Neural crest cell (in vitro differentiated cells): ENCODE measurements around the gene PEX16. TPM values are rescaled to one million over a fixed set of nuclear protein-coding genes. Genes with fewer than 3 reads are reported as not detected.

Experiments used
- DNase-seq: peaks from one replicate; pipeline ENCODE4 v3.0.0; 2021; ENCODE audit warnings: low read depth, mixed read lengths, low spot score
- H3K27ac Mint-ChIP-seq: one replicate; pipeline ENCODE4 v1.8.0; 2021; ENCODE audit warnings: mild to moderate bottlenecking, mixed read lengths; ENCODE audit not compliant: unreplicated experiment
- H3K27me3 Mint-ChIP-seq: 2 replicates; pipeline ENCODE4 v1.8.0; 2021; ENCODE audit warnings: low read depth, mild to moderate bottlenecking, mixed read lengths
- H3K36me3 Mint-ChIP-seq: 2 replicates; pipeline ENCODE4 v1.8.0; 2021; ENCODE audit warnings: low read depth, mild to moderate bottlenecking, mixed read lengths
- H3K4me1 Mint-ChIP-seq: 2 replicates; pipeline ENCODE4 v1.8.0; 2021; ENCODE audit warnings: mixed read lengths
- H3K4me3 Mint-ChIP-seq: one replicate; pipeline ENCODE4 v1.8.0; 2021; ENCODE audit warnings: mild to moderate bottlenecking, mixed read lengths
- H3K9me3 Mint-ChIP-seq: 2 replicates; pipeline ENCODE4 v1.8.0; 2021; ENCODE audit warnings: mixed read lengths
- CTCF ChIP-seq: fragments of 200-600 bp; sonication (generic); conservative IDR thresholded peaks from 2 replicates; pipeline ENCODE4 v1.5.0; 2021; ENCODE audit warnings: antibody characterized with exemption, mild to moderate bottlenecking
- total RNA-seq: library from RNA; stranded (reverse); gene quantifications from 2 replicates; pipeline ENCODE4 v1.2.1, GENCODE V29; 2021

PEX16 gene
- total RNA-seq, 1 donor from 2014 or later, result 29.6 TPM

- Mint-ChIP-seq H3K4me3 (no peak overlapping the region), H3K36me3 (peaks cover 6% of the 10 kb centered on the region), H3K4me1 (no peaks in the 10 kb centered on the region), H3K9me3 (no peaks in the 10 kb centered on the region), H3K27ac (no peak overlapping the region), H3K27me3 (no peaks in the 10 kb centered on the region)
- TF ChIP-seq CTCF, result no peak
- no peak for DNase-seq
Measured at GRCh38 chr11:45941285-45941684, 23.6 kb upstream of the PEX16 start.

- H3K27me3 Mint-ChIP-seq, result no peaks in the 10 kb centered on the region
- no peaks in the 10 kb centered on the region for H3K36me3 Mint-ChIP-seq
- H3K27ac Mint-ChIP-seq, result no peak overlapping the region
- H3K9me3 Mint-ChIP-seq, result no peaks in the 10 kb centered on the region
- H3K4me3 Mint-ChIP-seq, result no peak overlapping the region
- H3K4me1 Mint-ChIP-seq, result no peaks in the 10 kb centered on the region
- TF ChIP-seq CTCF, result no peak
- DNase-seq, result no peak
Measured at GRCh38 chr11:45939836-45940235, 22.2 kb upstream of the PEX16 start.

GRCh38 chr11:45937916-45938315, 20.2 kb upstream of the PEX16 start:
- no peaks in the 10 kb centered on the region for H3K36me3 Mint-ChIP-seq
- no peak for TF ChIP-seq CTCF
- H3K4me1 Mint-ChIP-seq, result no peaks in the 10 kb centered on the region
- H3K9me3 Mint-ChIP-seq, result no peaks in the 10 kb centered on the region
- no peak overlapping the region for H3K27ac Mint-ChIP-seq
- DNase-seq, result no peak
- H3K27me3 Mint-ChIP-seq, result no peaks in the 10 kb centered on the region
- no peak overlapping the region for H3K4me3 Mint-ChIP-seq

GRCh38 chr11:45936511-45937054, 18.9 kb upstream of the PEX16 start:
- Mint-ChIP-seq H3K4me1 (no peaks in the 10 kb centered on the region), H3K4me3 (no peak overlapping the region), H3K36me3 (no peaks in the 10 kb centered on the region), H3K9me3 (no peaks in the 10 kb centered on the region), H3K27ac (no peak overlapping the region), H3K27me3 (no peaks in the 10 kb centered on the region)
- DNase-seq, result no peak
- TF ChIP-seq CTCF, result no peak

DNA sequence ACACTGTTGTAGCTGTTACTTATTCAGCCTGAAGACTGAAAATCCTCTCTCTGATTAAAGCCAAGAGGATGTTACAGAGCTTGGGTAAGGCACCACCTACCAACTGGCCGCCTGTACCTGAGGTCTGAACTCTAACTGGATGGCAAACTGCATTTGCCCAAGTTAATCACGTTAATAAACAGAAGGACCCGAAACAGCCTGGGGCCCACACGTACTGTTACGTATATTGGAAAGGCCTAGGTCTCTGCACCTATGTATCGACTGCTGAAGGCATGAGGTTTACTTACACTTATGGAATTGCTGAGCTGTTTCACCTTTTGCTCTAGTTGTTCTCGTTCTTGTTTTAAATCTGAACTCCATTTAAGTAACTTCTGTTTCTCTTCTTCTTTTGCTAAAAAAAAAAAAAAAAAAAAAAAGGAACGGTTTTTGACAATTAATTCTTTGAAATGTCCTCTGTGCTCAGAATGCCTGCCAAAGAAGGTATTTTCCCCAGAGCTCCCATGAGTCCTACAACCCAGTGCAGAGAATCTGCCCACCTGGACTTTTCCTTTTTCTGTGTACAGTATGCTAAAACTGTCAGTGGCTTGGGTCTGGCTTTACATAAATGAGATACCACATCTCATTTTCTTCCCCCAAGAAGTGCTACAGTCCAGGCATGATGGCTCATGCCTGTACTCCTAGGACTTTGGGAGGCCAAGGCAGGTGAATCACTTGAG, 17.8 kb upstream of the PEX16 start:
- no peaks in the 10 kb centered on the region for H3K27me3 Mint-ChIP-seq
- no peak overlapping the region for H3K27ac Mint-ChIP-seq
- no peak for DNase-seq
- no peak overlapping the region for H3K4me3 Mint-ChIP-seq
- H3K4me1 Mint-ChIP-seq, result no peaks in the 10 kb centered on the region
- TF ChIP-seq CTCF, result no peak
- no peaks in the 10 kb centered on the region for H3K36me3 Mint-ChIP-seq
- no peaks in the 10 kb centered on the region for H3K9me3 Mint-ChIP-seq
